HFF-Myc (cell line): ENCODE data around the gene DEFB123.
"Not testable (repeated sequence)": the region's sequence is repeated elsewhere in the genome, so short reads cannot be mapped to it uniquely, and the experiment has no call there.

ENCODE experiments used
- DNase-seq: peaks from one replicate; pipeline ENCODE4 v3.0.0-alpha.2; 2011; ENCODE audit warnings: low read depth; ENCODE audit errors: extremely low read depth
- H3K4me3 ChIP-seq: replicated peaks from 2 replicates; pipeline ENCODE4 v1.5.1; 2011; ENCODE audit warnings: low read depth, mild to moderate bottlenecking, control low read depth, low read length
- CTCF ChIP-seq: IDR thresholded peaks from 2 replicates; pipeline ENCODE4 v1.5.1; 2012; ENCODE audit warnings: mild to moderate bottlenecking, low read depth, low read length, control low read depth; ENCODE audit errors: missing control alignments

The DEFB123 gene

DNA sequence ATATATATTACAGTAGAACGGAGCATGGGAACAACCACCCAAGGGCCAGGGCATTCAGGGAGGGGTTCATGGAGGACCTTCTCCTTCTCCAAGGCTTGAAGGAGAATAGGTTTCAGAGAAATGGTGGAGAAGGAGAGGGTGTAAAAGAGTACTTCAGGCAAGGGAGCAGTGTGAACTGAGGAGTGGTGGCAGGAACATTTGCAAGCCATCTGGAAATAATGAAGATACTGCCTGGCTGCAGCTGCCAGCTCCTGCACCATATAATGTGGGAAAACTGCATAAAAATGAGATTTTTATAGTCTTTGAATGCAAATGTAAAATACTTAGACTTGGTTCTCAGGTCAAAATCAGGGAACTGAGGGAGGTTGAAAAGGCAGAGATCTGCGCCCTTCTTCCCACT, 24.8 kb upstream of the DEFB123 start:
- no peak for DNase-seq
- TF ChIP-seq CTCF = no peak
- no peak overlapping the region for H3K4me3 ChIP-seq

DNA sequence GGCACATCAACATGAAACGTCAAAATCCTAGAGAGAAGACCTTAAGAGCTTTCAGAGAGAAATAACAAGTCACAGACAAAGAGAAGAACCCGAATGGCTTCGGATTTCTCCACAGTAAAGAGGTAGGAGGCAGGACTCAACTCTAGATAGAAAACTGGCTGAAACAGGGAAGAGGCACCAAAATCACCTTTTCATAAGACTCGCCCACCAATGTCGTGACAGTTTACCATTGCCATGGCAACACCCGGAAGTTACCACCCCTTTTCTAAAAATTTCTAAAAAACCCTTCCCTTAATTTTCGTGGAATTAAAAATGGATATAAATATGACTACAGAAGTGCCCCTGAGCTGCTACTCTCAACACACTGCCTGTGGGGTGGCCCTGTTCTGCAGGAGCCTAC, 22.1 kb upstream of the DEFB123 start:
- no peak for DNase-seq
- no peak overlapping the region for H3K4me3 ChIP-seq
- no peak for TF ChIP-seq CTCF

DNA sequence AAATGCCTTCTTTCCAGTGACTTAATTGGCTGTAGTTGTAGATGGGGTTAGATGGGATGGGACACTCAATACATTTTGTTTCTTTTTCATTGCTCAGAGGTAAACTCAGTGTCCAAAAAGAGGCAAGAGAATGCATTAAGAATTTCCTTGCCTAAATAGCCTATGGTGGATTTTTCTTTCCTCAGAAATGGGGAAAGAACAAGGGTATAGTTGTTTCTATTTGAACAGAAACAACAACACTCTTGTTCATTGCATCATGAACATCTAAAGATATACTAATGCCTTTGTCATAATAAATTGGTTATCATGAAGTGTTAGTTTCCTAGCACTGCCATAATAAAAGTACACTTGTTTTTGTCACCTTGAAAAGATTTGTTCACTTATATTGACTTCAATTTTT, 14.6 kb upstream of the DEFB123 start:
- TF ChIP-seq CTCF = no peak
- DNase-seq = no peak
- H3K4me3 ChIP-seq = no peak overlapping the region

- H3K4me3 ChIP-seq, DNase-seq: not testable (repeated sequence)
These were observed 13.4 kb upstream of the DEFB123 start for GRCh38 chr20:31426891-31427551.

DNA sequence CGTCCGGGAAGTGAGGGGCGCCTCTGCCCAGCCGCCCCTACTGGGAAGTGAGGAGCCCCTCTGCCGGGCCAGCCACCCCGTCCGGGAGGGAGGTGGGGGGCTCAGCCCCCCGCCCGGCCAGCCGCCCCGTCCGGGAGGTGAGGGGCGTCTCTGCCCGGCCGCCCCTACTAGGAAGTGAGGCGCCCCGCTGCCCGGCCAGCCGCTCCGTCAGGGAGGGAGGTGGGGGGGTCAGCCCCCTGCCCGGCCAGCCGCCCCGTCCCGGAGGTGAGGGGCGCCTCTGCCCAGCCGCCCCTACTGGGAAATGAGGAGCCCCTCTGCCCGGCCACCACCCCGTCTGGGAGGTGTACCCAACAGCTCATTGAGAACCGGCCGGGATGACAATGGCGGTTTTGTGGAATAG, 12.9 kb upstream of the DEFB123 start:
- DNase-seq, H3K4me3 ChIP-seq: not testable (repeated sequence)

DNA sequence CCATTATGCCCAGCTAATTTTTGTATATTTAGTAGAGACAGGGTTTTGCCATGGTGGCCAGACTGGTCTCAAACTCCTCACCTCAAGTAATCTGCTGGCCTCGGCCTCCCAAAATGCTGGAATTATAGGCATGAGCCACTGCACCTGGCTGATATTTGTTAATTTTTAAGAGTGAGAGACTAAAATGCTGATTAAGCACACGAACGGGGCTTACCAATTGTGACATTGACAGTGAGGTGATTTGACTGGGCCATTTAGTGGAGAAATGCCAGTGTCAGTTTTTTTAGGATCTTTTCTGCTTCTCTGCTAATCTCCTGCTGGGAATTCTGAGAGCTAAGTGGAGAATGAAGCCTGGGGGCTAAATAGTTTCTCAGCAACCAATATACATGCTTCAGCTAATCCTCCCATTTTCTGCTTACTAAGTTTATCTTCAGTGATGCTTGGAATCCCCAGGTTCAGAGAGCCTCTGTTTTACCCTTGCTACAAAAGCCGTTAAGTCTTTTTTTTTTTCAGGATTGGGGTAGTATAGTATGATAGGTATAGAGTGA, 9.8 kb upstream of the DEFB123 start:
- no peak for DNase-seq
- H3K4me3 ChIP-seq = no peak overlapping the region
- no peak for TF ChIP-seq CTCF

- DNase-seq = no peak
- H3K4me3 ChIP-seq = no peak overlapping the region
- no peak for TF ChIP-seq CTCF
These were observed 5.8 kb downstream of the DEFB123 start for GRCh38 chr20:31446084-31446819.
